ENCODE measurements around the gene SLC16A11.

Gene SLC16A11

GRCh38 chr17:7019367-7019766, 24.5 kb downstream of the SLC16A11 start:
- peaks cover 40% of the 10 kb centered on the region for H3K4me1 ChIP-seq (ENCODE audit: control insufficient read depth, insufficient read depth, low read length, poor library complexity, severe bottlenecking)
- no peak for DNase-seq
- H3K27me3 ChIP-seq (replicated peaks; ENCODE audit: control insufficient read depth, insufficient read depth, low read length, poor library complexity, severe bottlenecking): no peaks in the 10 kb centered on the region
- H3K4me3 ChIP-seq (ENCODE audit: insufficient read depth, low read depth, low read length, poor library complexity, severe bottlenecking): no peak overlapping the region
- H3K9me3 ChIP-seq (ENCODE audit: control insufficient read depth, low read length): no peaks in the 10 kb centered on the region
- peaks cover 5% of the 10 kb centered on the region for H3K36me3 ChIP-seq (ENCODE audit: control insufficient read depth, insufficient read depth, low read length)
- H3K27ac ChIP-seq (ENCODE audit: insufficient read depth, low read length, poor library complexity, severe bottlenecking): no peak overlapping the region

DNA sequence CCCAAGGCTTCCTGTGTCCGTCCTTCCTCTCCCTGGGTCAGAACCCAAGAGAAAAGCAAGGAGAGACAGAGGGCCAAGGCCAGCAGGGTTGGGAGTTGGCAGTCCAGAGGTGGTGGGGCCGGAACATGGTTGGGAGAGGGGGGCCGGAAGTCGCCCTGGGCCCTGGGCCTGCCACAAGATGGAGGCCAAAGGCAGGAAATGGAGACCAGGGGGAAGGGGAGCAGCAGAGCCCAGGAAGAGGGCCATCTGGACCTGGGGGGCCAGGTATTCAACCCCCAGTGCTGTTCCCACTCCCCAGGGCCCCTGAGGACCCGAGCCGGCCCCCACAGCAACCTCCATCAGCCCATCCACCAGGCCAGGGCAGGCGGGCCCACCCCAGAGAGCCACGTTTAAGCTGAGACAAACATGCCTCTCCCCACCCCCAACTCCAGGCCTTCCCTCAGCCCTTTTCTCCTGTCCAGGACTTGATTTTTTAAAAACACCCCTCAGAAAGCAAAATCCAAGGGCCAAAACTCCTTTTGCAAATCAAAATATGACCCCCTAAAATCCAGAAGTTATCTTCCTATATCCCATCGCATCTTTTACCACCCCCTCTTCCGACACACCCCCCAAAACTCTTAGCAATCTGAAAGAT, 25.4 kb downstream of the SLC16A11 start:
- Histone ChIP-seq H3K9me3 (ENCODE audit: control insufficient read depth, low read length) (no peaks in the 10 kb centered on the region), H3K4me1 (ENCODE audit: control insufficient read depth, insufficient read depth, low read length, poor library complexity, severe bottlenecking) (peaks cover 47% of the 10 kb centered on the region)

DNA sequence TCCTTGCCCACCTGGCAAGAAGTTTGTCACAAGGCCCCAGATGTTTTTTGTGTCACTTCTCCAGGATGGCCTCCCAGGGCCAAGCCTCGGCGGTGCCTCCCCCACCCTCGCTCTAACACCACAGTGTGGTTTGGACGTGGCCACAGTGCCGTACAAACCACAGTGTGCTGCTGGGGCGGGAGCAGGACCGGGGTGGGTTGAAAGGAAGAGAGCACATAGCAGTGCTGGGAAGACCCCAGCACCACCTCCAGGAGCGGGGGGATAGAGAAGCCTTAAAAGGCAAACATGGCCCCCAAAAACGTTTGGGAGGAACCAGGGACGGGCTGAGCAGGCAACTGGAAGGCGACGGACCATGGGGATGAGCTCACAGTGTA, 26.1 kb downstream of the SLC16A11 start:
- no peaks in the 10 kb centered on the region for H3K9me3 ChIP-seq (ENCODE audit: control insufficient read depth, low read length)
- H3K4me1 ChIP-seq (ENCODE audit: control insufficient read depth, insufficient read depth, low read length, poor library complexity, severe bottlenecking): peaks cover 43% of the 10 kb centered on the region
- H3K27me3 ChIP-seq (replicated peaks; ENCODE audit: control insufficient read depth, insufficient read depth, low read length, poor library complexity, severe bottlenecking): no peaks in the 10 kb centered on the region
- no peak overlapping the region for H3K4me3 ChIP-seq (ENCODE audit: insufficient read depth, low read depth, low read length, poor library complexity, severe bottlenecking)
- H3K36me3 ChIP-seq (ENCODE audit: control insufficient read depth, insufficient read depth, low read length): peaks cover 5% of the 10 kb centered on the region
- no peak for DNase-seq
- no peak overlapping the region for H3K27ac ChIP-seq (ENCODE audit: insufficient read depth, low read length, poor library complexity, severe bottlenecking)

More for the DNA sequence above, 25.4 kb downstream of the SLC16A11 start:
- H3K27ac ChIP-seq (ENCODE audit: insufficient read depth, low read length, poor library complexity, severe bottlenecking): no peak overlapping the region
- peaks cover 5% of the 10 kb centered on the region for H3K36me3 ChIP-seq (ENCODE audit: control insufficient read depth, insufficient read depth, low read length)
- no peaks in the 10 kb centered on the region for H3K27me3 ChIP-seq (replicated peaks; ENCODE audit: control insufficient read depth, insufficient read depth, low read length, poor library complexity, severe bottlenecking)
- no peak for DNase-seq
- H3K4me3 ChIP-seq (ENCODE audit: insufficient read depth, low read depth, low read length, poor library complexity, severe bottlenecking): no peak overlapping the region

GRCh38 chr17:7016886-7017826, 26.7 kb downstream of the SLC16A11 start:
- Histone ChIP-seq H3K9me3 (ENCODE audit: control insufficient read depth, low read length) (no peaks in the 10 kb centered on the region), H3K4me3 (ENCODE audit: insufficient read depth, low read depth, low read length, poor library complexity, severe bottlenecking) (no peak overlapping the region), H3K27ac (ENCODE audit: insufficient read depth, low read length, poor library complexity, severe bottlenecking) (peak overlapping the region; percentile 99), H3K4me1 (ENCODE audit: control insufficient read depth, insufficient read depth, low read length, poor library complexity, severe bottlenecking) (peaks cover 37% of the 10 kb centered on the region), H3K27me3 (replicated peaks; ENCODE audit: control insufficient read depth, insufficient read depth, low read length, poor library complexity, severe bottlenecking) (no peaks in the 10 kb centered on the region), H3K36me3 (ENCODE audit: control insufficient read depth, insufficient read depth, low read length) (peaks cover 5% of the 10 kb centered on the region)
- DNase-seq: no peak

DNA sequence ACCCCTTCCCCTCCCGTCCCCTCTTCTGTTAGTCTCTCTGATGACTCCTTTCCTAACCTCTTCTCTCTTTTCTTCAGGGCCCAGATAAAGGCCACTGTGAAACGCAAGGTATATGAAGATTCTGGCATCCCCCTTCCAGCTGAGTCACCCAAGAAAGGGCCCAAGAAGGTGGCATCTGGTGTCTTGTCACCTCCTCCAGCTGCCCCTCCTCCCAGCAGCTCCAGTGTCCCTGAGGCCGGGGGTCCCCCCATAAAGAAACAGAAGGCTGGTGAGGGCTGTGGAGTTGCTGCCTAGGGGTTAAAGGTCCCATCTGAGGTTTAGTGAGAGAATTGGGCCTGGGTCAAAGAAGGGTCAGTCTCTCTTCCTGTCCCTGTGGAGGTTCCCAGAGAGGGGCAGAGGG, 27.5 kb downstream of the SLC16A11 start:
- H3K36me3 ChIP-seq (ENCODE audit: control insufficient read depth, insufficient read depth, low read length): peaks cover 5% of the 10 kb centered on the region
- H3K9me3 ChIP-seq (ENCODE audit: control insufficient read depth, low read length): no peaks in the 10 kb centered on the region
- peak overlapping the region; percentile 99 for H3K27ac ChIP-seq (ENCODE audit: insufficient read depth, low read length, poor library complexity, severe bottlenecking)
- DNase-seq: no peak
- peaks cover 34% of the 10 kb centered on the region for H3K4me1 ChIP-seq (ENCODE audit: control insufficient read depth, insufficient read depth, low read length, poor library complexity, severe bottlenecking)
- H3K27me3 ChIP-seq (replicated peaks; ENCODE audit: control insufficient read depth, insufficient read depth, low read length, poor library complexity, severe bottlenecking): no peaks in the 10 kb centered on the region
- no peak overlapping the region for H3K4me3 ChIP-seq (ENCODE audit: insufficient read depth, low read depth, low read length, poor library complexity, severe bottlenecking)

GRCh38 chr17:7014995-7015958, 28.6 kb downstream of the SLC16A11 start:
- H3K4me3 ChIP-seq (ENCODE audit: insufficient read depth, low read depth, low read length, poor library complexity, severe bottlenecking): peak overlapping the region; percentile 97
- peak; percentile 86 to 90 (median 87) for DNase-seq
- H3K27ac ChIP-seq (ENCODE audit: insufficient read depth, low read length, poor library complexity, severe bottlenecking): peak overlapping the region; percentile 99
- H3K9me3 ChIP-seq (ENCODE audit: control insufficient read depth, low read length): no peaks in the 10 kb centered on the region
- peaks cover 5% of the 10 kb centered on the region for H3K36me3 ChIP-seq (ENCODE audit: control insufficient read depth, insufficient read depth, low read length)
- H3K4me1 ChIP-seq (ENCODE audit: control insufficient read depth, insufficient read depth, low read length, poor library complexity, severe bottlenecking): peaks cover 44% of the 10 kb centered on the region
- H3K27me3 ChIP-seq (replicated peaks; ENCODE audit: control insufficient read depth, insufficient read depth, low read length, poor library complexity, severe bottlenecking): no peaks in the 10 kb centered on the region

DNA sequence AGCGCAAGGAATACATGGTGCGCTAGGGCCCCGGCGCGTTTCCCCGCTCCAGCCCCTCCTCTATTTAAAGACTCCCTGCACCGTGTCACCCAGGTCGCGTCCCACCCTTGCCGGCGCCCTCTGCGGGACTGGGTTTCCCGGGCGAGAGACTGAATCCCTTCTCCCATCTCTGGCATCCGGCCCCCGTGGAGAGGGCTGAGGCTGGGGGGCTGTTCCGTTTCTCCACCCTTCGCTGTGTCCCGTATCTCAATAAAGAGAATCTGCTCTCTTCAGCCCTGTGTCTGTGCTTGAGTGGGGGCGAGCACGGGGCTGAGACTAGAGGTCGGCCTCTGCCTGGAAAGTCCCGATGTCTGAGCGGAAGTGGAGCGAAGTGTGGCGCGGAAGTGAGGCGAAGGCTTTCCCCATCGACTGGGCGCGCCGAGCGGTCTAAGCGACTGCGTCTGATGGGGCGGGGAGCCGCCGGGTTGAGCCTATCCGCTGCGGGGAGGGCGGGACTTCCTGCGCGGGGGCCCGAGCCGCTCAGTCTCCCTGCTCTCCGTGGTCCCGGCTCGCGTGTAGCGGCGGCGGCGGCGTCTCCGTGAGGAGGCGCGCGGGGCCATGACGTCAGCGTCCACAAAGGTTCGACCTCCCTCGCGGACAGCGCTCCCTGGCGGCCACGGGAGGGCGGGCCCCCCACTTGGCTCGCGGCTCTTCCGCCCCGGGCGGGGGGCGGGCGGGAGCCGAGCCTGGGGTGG, 29.5 kb downstream of the SLC16A11 start:
- peak overlapping the region; percentile 99 for H3K27ac ChIP-seq (ENCODE audit: insufficient read depth, low read length, poor library complexity, severe bottlenecking)
- peak overlapping the region; percentile 97 for H3K4me3 ChIP-seq (ENCODE audit: insufficient read depth, low read depth, low read length, poor library complexity, severe bottlenecking)
- no peaks in the 10 kb centered on the region for H3K27me3 ChIP-seq (replicated peaks; ENCODE audit: control insufficient read depth, insufficient read depth, low read length, poor library complexity, severe bottlenecking)
- peaks cover 5% of the 10 kb centered on the region for H3K36me3 ChIP-seq (ENCODE audit: control insufficient read depth, insufficient read depth, low read length)
- peaks cover 44% of the 10 kb centered on the region for H3K4me1 ChIP-seq (ENCODE audit: control insufficient read depth, insufficient read depth, low read length, poor library complexity, severe bottlenecking)
- H3K9me3 ChIP-seq (ENCODE audit: control insufficient read depth, low read length): no peaks in the 10 kb centered on the region
- DNase-seq: peak; percentile 97

DNA sequence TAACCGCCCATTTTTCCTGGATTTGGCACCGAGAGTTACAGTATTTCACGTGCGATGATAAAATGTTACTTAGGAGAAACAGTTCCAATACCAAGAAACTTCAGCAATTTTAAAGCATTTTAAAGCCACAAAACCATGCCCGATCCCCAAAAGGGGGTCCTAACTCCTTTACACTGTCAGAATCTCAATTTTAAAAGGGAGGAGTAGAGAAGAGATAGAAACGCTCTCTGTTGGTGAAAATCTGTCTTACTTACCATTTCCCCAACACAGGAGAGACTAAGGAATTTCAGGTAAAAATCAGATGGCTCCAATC, 32.0 kb downstream of the SLC16A11 start:
- peak overlapping the region; percentile 99 for H3K27ac ChIP-seq (ENCODE audit: insufficient read depth, low read length, poor library complexity, severe bottlenecking)
- peaks cover 8% of the 10 kb centered on the region for H3K36me3 ChIP-seq (ENCODE audit: control insufficient read depth, insufficient read depth, low read length)
- no peak for DNase-seq
- H3K9me3 ChIP-seq (ENCODE audit: control insufficient read depth, low read length): no peaks in the 10 kb centered on the region
- H3K27me3 ChIP-seq (replicated peaks; ENCODE audit: control insufficient read depth, insufficient read depth, low read length, poor library complexity, severe bottlenecking): no peaks in the 10 kb centered on the region
- H3K4me3 ChIP-seq (ENCODE audit: insufficient read depth, low read depth, low read length, poor library complexity, severe bottlenecking): peak overlapping the region; percentile 97
- H3K4me1 ChIP-seq (ENCODE audit: control insufficient read depth, insufficient read depth, low read length, poor library complexity, severe bottlenecking): peaks cover 41% of the 10 kb centered on the region

GRCh38 chr17:7011415-7011814, 32.5 kb downstream of the SLC16A11 start:
- Histone ChIP-seq H3K9me3 (ENCODE audit: control insufficient read depth, low read length) (no peaks in the 10 kb centered on the region), H3K27ac (ENCODE audit: insufficient read depth, low read length, poor library complexity, severe bottlenecking) (peak overlapping the region; percentile 99)

More at GRCh38 chr17:7011415-7011814, 32.5 kb downstream of the SLC16A11 start:
- no peak for DNase-seq
- Histone ChIP-seq H3K4me1 (ENCODE audit: control insufficient read depth, insufficient read depth, low read length, poor library complexity, severe bottlenecking) (peaks cover 36% of the 10 kb centered on the region), H3K36me3 (ENCODE audit: control insufficient read depth, insufficient read depth, low read length) (peaks cover 4% of the 10 kb centered on the region), H3K4me3 (ENCODE audit: insufficient read depth, low read depth, low read length, poor library complexity, severe bottlenecking) (peak overlapping the region; percentile 97), H3K27me3 (replicated peaks; ENCODE audit: control insufficient read depth, insufficient read depth, low read length, poor library complexity, severe bottlenecking) (no peaks in the 10 kb centered on the region)
